ENCODE measurements around the gene ADAM22.

Gene ADAM22

GRCh38 chr7:88042803-88043202 lies 108.8 kb downstream of the ADAM22 start:
- no peak for DNase-seq (ENCODE audit: low spot score)

GRCh38 chr7:88044069-88044468 lies 110.0 kb downstream of the ADAM22 start:
- DNase-seq (ENCODE audit: low spot score) = no peak

- DNase-seq (ENCODE audit: low spot score) = no peak
Measured at GRCh38 chr7:88046839-88047573, 113.0 kb downstream of the ADAM22 start.

- no peak for DNase-seq (ENCODE audit: low spot score)
Measured at GRCh38 chr7:88057655-88058054, 123.6 kb downstream of the ADAM22 start.

- DNase-seq (ENCODE audit: low spot score) = no peak
Measured at GRCh38 chr7:88062238-88062637, 128.2 kb downstream of the ADAM22 start.

GRCh38 chr7:88069093-88069492 lies 135.0 kb downstream of the ADAM22 start:
- no peak for DNase-seq (ENCODE audit: low spot score)

GRCh38 chr7:88071994-88072714 lies 138.1 kb downstream of the ADAM22 start:
- DNase-seq (ENCODE audit: low spot score) = no peak

GRCh38 chr7:88072715-88073055 lies 138.6 kb downstream of the ADAM22 start:
- DNase-seq (ENCODE audit: low spot score) = no peak

- no peak for DNase-seq (ENCODE audit: low spot score)
Measured at GRCh38 chr7:88073626-88074025, 139.6 kb downstream of the ADAM22 start.

- DNase-seq (ENCODE audit: low spot score) = no peak
Measured at GRCh38 chr7:88075216-88075615, 141.2 kb downstream of the ADAM22 start.

GRCh38 chr7:88083883-88084282 lies 149.8 kb downstream of the ADAM22 start:
- DNase-seq (ENCODE audit: low spot score) = no peak

GRCh38 chr7:88089561-88089960 lies 155.5 kb downstream of the ADAM22 start:
- DNase-seq (ENCODE audit: low spot score) = no peak

- no peak for DNase-seq (ENCODE audit: low spot score)
Measured at GRCh38 chr7:88090240-88090639, 156.2 kb downstream of the ADAM22 start.

- no peak for DNase-seq (ENCODE audit: low spot score)
Measured at GRCh38 chr7:88090671-88091070, 156.6 kb downstream of the ADAM22 start.

GRCh38 chr7:88091988-88092675 lies 158.1 kb downstream of the ADAM22 start:
- no peak for DNase-seq (ENCODE audit: low spot score)

- no peak for DNase-seq (ENCODE audit: low spot score)
Measured at GRCh38 chr7:88092676-88092999, 158.6 kb downstream of the ADAM22 start.

GRCh38 chr7:88101769-88102168 lies 167.7 kb downstream of the ADAM22 start:
- DNase-seq (ENCODE audit: low spot score) = no peak

- DNase-seq (ENCODE audit: low spot score) = no peak
Measured at GRCh38 chr7:88102675-88103074, 168.6 kb downstream of the ADAM22 start.

GRCh38 chr7:88104732-88105131 lies 170.7 kb downstream of the ADAM22 start:
- DNase-seq (ENCODE audit: low spot score) = no peak

GRCh38 chr7:88105231-88105630 lies 171.2 kb downstream of the ADAM22 start:
- DNase-seq (ENCODE audit: low spot score) = no peak

GRCh38 chr7:88106434-88106833 lies 172.4 kb downstream of the ADAM22 start:
- DNase-seq (ENCODE audit: low spot score) = no peak

GRCh38 chr7:88109612-88110011 lies 175.6 kb downstream of the ADAM22 start:
- no peak for DNase-seq (ENCODE audit: low spot score)

GRCh38 chr7:88111140-88111743 lies 177.2 kb downstream of the ADAM22 start:
- peak; percentile 64 for DNase-seq (ENCODE audit: low spot score)

Data from kidney capillary endothelial cell (primary cell).